H1 (cell line): Measurements from ENCODE around the gene MTR.

ENCODE experiments used
- CHD7 ChIP-seq: fragments of 300-600 bp; sonication (generic); IDR thresholded peaks from 2 replicates; pipeline ENCODE4 v1.7.1; 2012; ENCODE audit warnings: low read length, moderate library complexity, mild to moderate bottlenecking, inconsistent platforms; ENCODE audit not compliant: insufficient replicate concordance
- MAFK ChIP-seq: IDR thresholded peaks from 2 replicates; pipeline ENCODE4 v1.6.1; 2012; ENCODE audit warnings: low read depth, mild to moderate bottlenecking, improper control_type of control experiment, low read length

GRCh38 chr1:236765831-236766230, 29.3 kb upstream of the MTR start:
- TF ChIP-seq MAFK (no peak), CHD7 (no peak)
